Activated CD4-positive, alpha-beta T cell treated with anti-CD3 and anti-CD28 coated beads for 48 hours (primary cell): ENCODE measurements around the gene RTN4.
"Not testable (repeated sequence)": the region's sequence is repeated elsewhere in the genome, so short reads cannot be mapped to it uniquely, and the experiment has no call there.

Experiments
- DNase-seq: peaks from one replicate; pipeline ENCODE4 v3.0.0-alpha.2; 2020

The RTN4 gene

GRCh38 chr2:55063226-55063625, 13.0 kb upstream of the RTN4 start:
- DNase-seq, result no peak

- DNase-seq, result no peak
Measured at GRCh38 chr2:55062754-55063153, 12.5 kb upstream of the RTN4 start.

GRCh38 chr2:55061523-55062344, 11.5 kb upstream of the RTN4 start:
- no peak for DNase-seq

- no peak for DNase-seq
Measured at GRCh38 chr2:55059793-55060192, 9.5 kb upstream of the RTN4 start.

GRCh38 chr2:55057474-55057873, 7.2 kb upstream of the RTN4 start:
- DNase-seq, result no peak

- DNase-seq, result no peak
Measured at GRCh38 chr2:55056024-55056521, 5.8 kb upstream of the RTN4 start.

GRCh38 chr2:55054106-55054875, 4.0 kb upstream of the RTN4 start:
- DNase-seq, result peak; percentile 28

GRCh38 chr2:55053225-55053624, 3.0 kb upstream of the RTN4 start:
- not testable (repeated sequence) for DNase-seq

- no peak for DNase-seq
Measured at GRCh38 chr2:55052129-55053061, 2.1 kb upstream of the RTN4 start.

- DNase-seq, result peak; percentile 44
Measured at GRCh38 chr2:55051026-55051866, 995 bp upstream of the RTN4 start.

GRCh38 chr2:55049821-55050099, 491 bp downstream of the RTN4 start:
- no peak for DNase-seq

GRCh38 chr2:55049043-55049820, 1.0 kb downstream of the RTN4 start:
- peak; percentile 74 for DNase-seq

GRCh38 chr2:55048508-55049042, 1.7 kb downstream of the RTN4 start:
- DNase-seq, result no peak

- no peak for DNase-seq
Measured at GRCh38 chr2:55047677-55048299, 2.5 kb downstream of the RTN4 start.

- DNase-seq, result no peak
Measured at GRCh38 chr2:55045780-55046179, 4.5 kb downstream of the RTN4 start.

- DNase-seq, result no peak
Measured at GRCh38 chr2:55043841-55044240, 6.4 kb downstream of the RTN4 start.

GRCh38 chr2:55038428-55038827, 11.8 kb downstream of the RTN4 start:
- no peak for DNase-seq

GRCh38 chr2:55035716-55036115, 14.5 kb downstream of the RTN4 start:
- no peak for DNase-seq

GRCh38 chr2:55033921-55034320, 16.3 kb downstream of the RTN4 start:
- no peak for DNase-seq

GRCh38 chr2:55033076-55033742, 17.0 kb downstream of the RTN4 start:
- peak; percentile 21 for DNase-seq
